Keratinocyte (primary cell): Measurements from ENCODE around the gene FAM136A. TPM values are rescaled to one million over a fixed set of nuclear protein-coding genes. Genes with fewer than 3 reads are reported as not detected.

Source experiments
- DNase-seq: peaks from one replicate; pipeline ENCODE4 v3.0.0-alpha.2; 2011; ENCODE audit warnings: low read depth, missing footprints, low spot score
- FAIRE-seq: peaks from 2 replicates; lab custom pipeline; 2011; peaks lifted over from hg19 to GRCh38; lab: Jason Lieb, UNC
- H2AFZ ChIP-seq: 2 replicates; pipeline ENCODE4 v1.6.0; 2012; ENCODE audit warnings: low read length, control low read depth, inconsistent platforms; ENCODE audit not compliant: control insufficient read depth
- H3K27ac ChIP-seq: 2 replicates; pipeline ENCODE4 v1.5.1; 2011; ENCODE audit warnings: low read length; ENCODE audit not compliant: control insufficient read depth, insufficient read depth
- H3K27me3 ChIP-seq: 3 replicates; pipeline ENCODE4 v1.6.0; 2011; ENCODE audit warnings: low read length; ENCODE audit not compliant: control insufficient read depth, insufficient read depth; ENCODE audit errors: extremely low read depth
- H3K36me3 ChIP-seq, 2 experiments: 2 replicates in 1 of 2; 3 replicates in 1 of 2; pipeline ENCODE4 v1.5.1; 2011; ENCODE audit warnings: low read length in 2 of 2, mild to moderate bottlenecking in 1 of 2; ENCODE audit not compliant: control insufficient read depth in 2 of 2, insufficient read depth in 2 of 2; ENCODE audit errors: extremely low read depth in 1 of 2
- H3K4me1 ChIP-seq: 3 replicates; pipeline ENCODE4 v1.5.1; 2011; ENCODE audit warnings: low read length; ENCODE audit not compliant: control insufficient read depth, insufficient read depth; ENCODE audit errors: extremely low read depth
- H3K4me2 ChIP-seq: 3 replicates; pipeline ENCODE4 v1.6.0; 2011; ENCODE audit warnings: low read depth, low read length; ENCODE audit not compliant: control insufficient read depth, insufficient read depth; ENCODE audit errors: extremely low read depth
- H3K4me3 ChIP-seq, 3 experiments: fragments of 200-600 bp in 1 of 3; sonication (generic) in 1 of 3; 2 replicates in 2 of 3; 3 replicates in 1 of 3; pipeline ENCODE4 v1.5.1; 2011 to 2016; ENCODE audit warnings: low read length in 3 of 3, mild to moderate bottlenecking in 3 of 3, control low read depth in 2 of 3, inconsistent platforms in 1 of 3, low read depth in 1 of 3, mixed read lengths in 1 of 3, mixed run types in 1 of 3, moderate library complexity in 1 of 3; ENCODE audit not compliant: control insufficient read depth in 2 of 3, insufficient read depth in 2 of 3; ENCODE audit errors: extremely low read depth in 1 of 3
- H3K79me2 ChIP-seq: 2 replicates; pipeline ENCODE4 v1.6.0; 2012; ENCODE audit warnings: low read length; ENCODE audit not compliant: control insufficient read depth, insufficient read depth
- H3K9ac ChIP-seq: 3 replicates; pipeline ENCODE4 v1.6.0; 2011; ENCODE audit warnings: low read length; ENCODE audit not compliant: control insufficient read depth, insufficient read depth; ENCODE audit errors: extremely low read depth
- H3K9me1 ChIP-seq: 3 replicates; pipeline ENCODE4 v1.6.0; 2011; ENCODE audit warnings: low read length; ENCODE audit not compliant: control insufficient read depth, insufficient read depth; ENCODE audit errors: extremely low read depth
- H3K9me3 ChIP-seq: 2 replicates; pipeline ENCODE4 v1.5.1; 2012; ENCODE audit warnings: low read depth, low read length; ENCODE audit not compliant: control insufficient read depth
- H4K20me1 ChIP-seq: 3 replicates; pipeline ENCODE4 v1.6.0; 2011; ENCODE audit warnings: low read length; ENCODE audit not compliant: control insufficient read depth, insufficient read depth; ENCODE audit errors: extremely low read depth
- EZH2 ChIP-seq: IDR thresholded peaks from one replicate; pipeline ENCODE4 v1.6.1; 2012; ENCODE audit warnings: inconsistent platforms, mild to moderate bottlenecking, low read length, moderate library complexity
- dilution Hi-C: fragments of 300-500 bp; cut with MboI; formaldehyde crosslinking; loops from one replicate; pipeline ENCODE4 v1.7.0; 2020; ENCODE audit warnings: low sequenced_read_pairs; ENCODE audit not compliant: extremely low pct_ligation_motif_present
- polyA plus RNA-seq, 5 experiments: library from polyadenylated mRNA; depleted of rRNA in 3 of 5; stranded (reverse) in 3 of 5; stranded (forward) in 1 of 5; unstranded in 1 of 5; fragments of >200 nt; gene quantifications; 1 replicate in 1 of 5; 2 replicates in 3 of 5; 3 replicates in 1 of 5; pipeline versions ENCODE4 v1.2.1 to v1.2.3, GENCODE V29; 2011 to 2012; ENCODE audit warnings: missing spikeins in 2 of 5, low read depth in 1 of 5, low replicate concordance in 1 of 5
- TF ChIP-seq, protein P1 (sequence below), 3 experiments: IDR thresholded peaks in 1 of 3; conservative IDR thresholded peaks in 1 of 3; optimal IDR thresholded peaks in 1 of 3; 2 replicates in 2 of 3; 3 replicates in 1 of 3; pipeline versions ENCODE3 to v1.5.1; 2011; ENCODE audit warnings: low read length in 3 of 3, mild to moderate bottlenecking in 3 of 3, moderate library complexity in 2 of 3, control low read depth in 1 of 3, inconsistent platforms in 1 of 3; ENCODE audit not compliant: insufficient read depth in 2 of 3; ENCODE audit errors: extremely low read depth in 1 of 3

FAM136A gene
- polyA plus RNA-seq, 1 donor (not counting 4 experiments of a cell fraction or from before 2014, with no cell fraction given), result 35.8 TPM

DNA sequence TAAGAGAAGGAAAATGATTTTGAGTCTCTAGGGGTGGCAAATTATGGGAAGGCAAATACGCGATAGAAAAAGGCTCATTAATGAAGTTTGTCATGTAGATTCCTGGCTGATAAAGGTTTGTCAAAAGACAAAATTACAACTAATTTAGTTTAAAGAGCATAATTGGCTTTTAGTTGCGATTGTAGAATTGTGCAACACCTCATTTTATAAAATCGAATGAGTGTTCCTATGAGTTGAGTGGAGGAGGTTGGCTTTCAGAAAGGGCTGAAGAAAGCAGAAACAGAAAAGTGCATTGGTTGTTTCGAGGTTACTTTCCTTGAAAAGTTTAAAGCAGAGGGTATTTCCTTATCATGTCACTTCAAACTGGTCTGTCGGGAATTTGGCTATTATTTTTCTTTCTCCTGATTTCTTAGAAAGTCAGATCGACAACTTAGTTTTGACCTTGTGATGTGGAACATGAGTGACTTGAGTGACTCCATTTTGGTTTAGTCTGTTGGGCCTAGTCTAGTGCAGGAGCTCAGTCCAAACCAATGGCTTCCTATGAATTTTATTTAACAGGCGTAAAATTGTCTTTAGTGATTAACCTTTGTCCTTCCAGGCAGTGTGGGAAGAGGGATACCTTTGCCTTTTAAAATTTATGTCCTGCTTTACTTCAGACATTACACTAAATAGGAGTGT is 46.1 kb downstream of the FAM136A start:
- FAIRE-seq, result no peak
- no peaks in the 10 kb centered on the region for H3K27me3 ChIP-seq

DNA sequence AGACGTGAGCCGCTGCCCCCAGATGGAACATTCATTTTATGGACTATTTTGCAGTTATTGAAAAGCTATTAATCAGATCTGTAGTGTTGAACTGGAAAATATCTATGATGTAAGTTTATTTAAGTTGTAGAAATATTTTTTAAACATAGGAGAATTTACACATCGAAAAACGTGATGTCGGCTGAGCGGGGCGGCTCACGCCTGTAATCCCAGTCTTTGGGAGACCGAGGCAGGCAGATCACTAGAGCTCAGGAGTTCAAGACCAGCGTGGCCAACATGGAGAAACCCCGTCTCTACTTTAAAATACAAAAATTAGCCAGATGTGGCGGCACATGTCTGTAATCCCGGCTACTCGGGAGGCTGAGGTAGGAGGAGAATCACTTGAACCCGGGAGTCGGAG is 51.4 kb downstream of the FAM136A start:
- TF ChIP-seq, protein P1, sequence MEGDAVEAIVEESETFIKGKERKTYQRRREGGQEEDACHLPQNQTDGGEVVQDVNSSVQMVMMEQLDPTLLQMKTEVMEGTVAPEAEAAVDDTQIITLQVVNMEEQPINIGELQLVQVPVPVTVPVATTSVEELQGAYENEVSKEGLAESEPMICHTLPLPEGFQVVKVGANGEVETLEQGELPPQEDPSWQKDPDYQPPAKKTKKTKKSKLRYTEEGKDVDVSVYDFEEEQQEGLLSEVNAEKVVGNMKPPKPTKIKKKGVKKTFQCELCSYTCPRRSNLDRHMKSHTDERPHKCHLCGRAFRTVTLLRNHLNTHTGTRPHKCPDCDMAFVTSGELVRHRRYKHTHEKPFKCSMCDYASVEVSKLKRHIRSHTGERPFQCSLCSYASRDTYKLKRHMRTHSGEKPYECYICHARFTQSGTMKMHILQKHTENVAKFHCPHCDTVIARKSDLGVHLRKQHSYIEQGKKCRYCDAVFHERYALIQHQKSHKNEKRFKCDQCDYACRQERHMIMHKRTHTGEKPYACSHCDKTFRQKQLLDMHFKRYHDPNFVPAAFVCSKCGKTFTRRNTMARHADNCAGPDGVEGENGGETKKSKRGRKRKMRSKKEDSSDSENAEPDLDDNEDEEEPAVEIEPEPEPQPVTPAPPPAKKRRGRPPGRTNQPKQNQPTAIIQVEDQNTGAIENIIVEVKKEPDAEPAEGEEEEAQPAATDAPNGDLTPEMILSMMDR (optimal IDR thresholded peaks at IDR 0.05 in 1 of 3, IDR thresholded peaks at IDR 0.05 in 1 of 3, conservative IDR thresholded peaks at IDR 0.05 in 1 of 3; ENCODE audit: extremely low read depth in 1 of 3, insufficient read depth in 2 of 3, low read length in 3 of 3), result no peak
- no peak for TF ChIP-seq EZH2
- Histone ChIP-seq H3K4me3 (no peak overlapping the region), H3K4me2 (no peak overlapping the region), H3K9ac (no peak overlapping the region), H3K27ac (no peak overlapping the region), H2AFZ (no peak overlapping the region), H4K20me1 (no peaks in the 10 kb centered on the region), H3K9me3 (no peaks in the 10 kb centered on the region), H3K27me3 (no peaks in the 10 kb centered on the region), H3K4me1 (peaks cover 7% of the 10 kb centered on the region), H3K9me1 (no peaks in the 10 kb centered on the region), H3K79me2 (peaks cover 30% of the 10 kb centered on the region), H3K36me3 (no peaks in the 10 kb centered on the region)
- FAIRE-seq (no peak), DNase-seq (no peak)
- dilution Hi-C loops, result no loop called here

More for the DNA sequence above, 46.1 kb downstream of the FAM136A start:
- Histone ChIP-seq H3K9me1 (no peaks in the 10 kb centered on the region), H3K27ac (no peak overlapping the region), H3K4me2 (no peak overlapping the region), H3K9ac (no peak overlapping the region), H3K4me1 (peaks cover 7% of the 10 kb centered on the region), H4K20me1 (no peaks in the 10 kb centered on the region), H2AFZ (no peak overlapping the region), H3K36me3 (peaks cover 1 to 2% of the 10 kb centered on the region in 2 experiments), H3K9me3 (no peaks in the 10 kb centered on the region), H3K4me3 (no peak overlapping the region), H3K79me2 (peaks cover 3% of the 10 kb centered on the region)
- no peak for TF ChIP-seq EZH2
- TF ChIP-seq, protein P1 (optimal IDR thresholded peaks at IDR 0.05 in 1 of 3, IDR thresholded peaks at IDR 0.05 in 1 of 3, conservative IDR thresholded peaks at IDR 0.05 in 1 of 3; ENCODE audit: extremely low read depth in 1 of 3, insufficient read depth in 2 of 3, low read length in 3 of 3), result no peak
- dilution Hi-C loops, result no loop called here
- no peak for DNase-seq
